ENCODE data around the gene STRIP2. TPM values are rescaled to one million over a fixed set of nuclear protein-coding genes. Genes with fewer than 3 reads are reported as not detected.

Gene STRIP2
- total RNA-seq, 1 experiment from 2014 or later, result 6.5 TPM

DNA sequence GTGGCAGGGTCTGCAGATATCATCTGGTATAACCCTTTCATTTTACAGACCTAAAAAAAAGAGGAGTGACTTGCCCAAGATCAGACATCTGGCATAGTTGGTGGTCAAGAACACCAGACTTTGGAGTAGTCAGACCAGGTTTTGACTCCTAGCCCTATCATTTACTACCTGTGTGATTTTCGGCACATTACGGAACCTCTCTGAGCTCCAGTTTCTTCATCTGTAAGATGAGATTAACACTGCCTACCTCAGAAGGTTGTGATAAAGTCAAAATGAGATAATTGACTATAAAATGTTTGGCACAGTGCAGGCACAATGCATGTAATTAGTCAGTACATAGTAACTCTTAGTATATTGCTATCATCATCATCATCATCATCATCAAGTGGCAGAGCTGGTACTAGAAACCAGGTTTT is 1.2 kb downstream of the STRIP2 start:
- CTCF ChIA-PET, result interaction anchor here (3.0 kb wide), 1 partner anchor 67 kb away, joined by 24 read pairs; no protein-coding TSS in a partner anchor
- TF ChIP-seq, protein P1, sequence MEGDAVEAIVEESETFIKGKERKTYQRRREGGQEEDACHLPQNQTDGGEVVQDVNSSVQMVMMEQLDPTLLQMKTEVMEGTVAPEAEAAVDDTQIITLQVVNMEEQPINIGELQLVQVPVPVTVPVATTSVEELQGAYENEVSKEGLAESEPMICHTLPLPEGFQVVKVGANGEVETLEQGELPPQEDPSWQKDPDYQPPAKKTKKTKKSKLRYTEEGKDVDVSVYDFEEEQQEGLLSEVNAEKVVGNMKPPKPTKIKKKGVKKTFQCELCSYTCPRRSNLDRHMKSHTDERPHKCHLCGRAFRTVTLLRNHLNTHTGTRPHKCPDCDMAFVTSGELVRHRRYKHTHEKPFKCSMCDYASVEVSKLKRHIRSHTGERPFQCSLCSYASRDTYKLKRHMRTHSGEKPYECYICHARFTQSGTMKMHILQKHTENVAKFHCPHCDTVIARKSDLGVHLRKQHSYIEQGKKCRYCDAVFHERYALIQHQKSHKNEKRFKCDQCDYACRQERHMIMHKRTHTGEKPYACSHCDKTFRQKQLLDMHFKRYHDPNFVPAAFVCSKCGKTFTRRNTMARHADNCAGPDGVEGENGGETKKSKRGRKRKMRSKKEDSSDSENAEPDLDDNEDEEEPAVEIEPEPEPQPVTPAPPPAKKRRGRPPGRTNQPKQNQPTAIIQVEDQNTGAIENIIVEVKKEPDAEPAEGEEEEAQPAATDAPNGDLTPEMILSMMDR (IDR thresholded peaks at IDR 0.05; ENCODE audit: insufficient read depth in 1 of 2, low read depth in 1 of 2, low read length in 1 of 2, severe bottlenecking in 1 of 2, unreplicated experiment in 1 of 2), result no peak
- BruUV-seq (replicated peaks), result no TSS peak

DNA sequence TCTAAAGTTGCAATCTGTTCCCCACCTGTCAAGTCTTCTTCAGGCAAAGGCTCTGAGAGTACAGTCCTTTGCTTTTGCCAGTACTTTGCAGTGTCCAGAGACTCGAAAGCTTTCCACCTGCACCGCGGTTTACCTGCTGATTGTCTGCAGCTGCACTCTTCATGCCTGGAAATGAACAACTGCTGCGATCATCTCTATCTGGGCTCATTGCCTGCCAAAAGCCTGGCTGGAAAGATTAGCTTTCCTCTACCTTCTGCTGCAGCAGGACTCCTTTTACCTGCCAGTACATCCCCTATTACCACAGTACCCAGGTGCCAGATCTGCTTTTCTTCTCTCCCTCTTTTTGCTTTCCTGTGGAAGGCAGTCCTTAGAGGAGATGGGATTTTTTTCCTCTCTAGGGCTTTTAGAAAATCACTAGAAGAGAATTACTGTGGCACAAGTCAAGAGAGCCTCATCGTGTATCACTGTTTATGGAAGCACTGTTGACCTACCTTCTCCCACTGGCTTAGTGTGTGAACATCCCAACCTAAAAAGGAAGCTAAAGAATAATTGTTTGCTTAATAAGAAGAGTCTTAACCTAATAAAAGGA is 2.2 kb downstream of the STRIP2 start:
- Mint-ChIP-seq H3K4me1 (ENCODE audit: low read depth, unreplicated experiment) (peaks cover 8% of the 10 kb centered on the region), H3K27me3 (ENCODE audit: insufficient read depth, unreplicated experiment) (peaks cover 7% of the 10 kb centered on the region), H3K9me3 (ENCODE audit: unreplicated experiment) (no peaks in the 10 kb centered on the region), H3K4me3 (ENCODE audit: unreplicated experiment) (peak overlapping the region; percentile 2), H3K36me3 (ENCODE audit: insufficient read depth, unreplicated experiment) (peaks cover 15% of the 10 kb centered on the region), H3K27ac (ENCODE audit: unreplicated experiment) (no peak overlapping the region)
- POLR2A ChIA-PET, result no interaction called here
- Histone ChIP-seq H3K4me1 (no peaks in the 10 kb centered on the region; the same call in 1 of the 2 replicates), H3K9me3 (no peaks in the 10 kb centered on the region), H3K36me3 (ENCODE audit: control insufficient read depth, insufficient read depth, low read length) (no peaks in the 10 kb centered on the region), H3K27me3 (replicated peaks; ENCODE audit: control insufficient read depth, insufficient read depth, low read length) (no peaks in the 10 kb centered on the region), H3K4me3 (ENCODE audit: low read depth, low read length) (no peak overlapping the region)
- intact Hi-C loops (cut with micrococcal nuclease; ENCODE audit: unreplicated experiment), result no loop called here
- BruUV-seq (replicated peaks), result TSS peak; percentile 25
- DNase-seq, result no peak
- TF ChIP-seq, protein P1 (IDR thresholded peaks at IDR 0.05; ENCODE audit: insufficient read depth in 1 of 2, low read depth in 1 of 2, low read length in 1 of 2, severe bottlenecking in 1 of 2, unreplicated experiment in 1 of 2), result no peak
- CTCF ChIA-PET, result no interaction called here

More for the DNA sequence above, 1.2 kb downstream of the STRIP2 start:
- Histone ChIP-seq H3K4me3 (ENCODE audit: low read depth, low read length) (peak overlapping the region; percentile 87), H3K4me1 (no peaks in the 10 kb centered on the region; the same call in 1 of the 2 replicates), H3K9me3 (no peaks in the 10 kb centered on the region), H3K27me3 (replicated peaks; ENCODE audit: control insufficient read depth, insufficient read depth, low read length) (no peaks in the 10 kb centered on the region), H3K36me3 (ENCODE audit: control insufficient read depth, insufficient read depth, low read length) (no peaks in the 10 kb centered on the region)
- Mint-ChIP-seq H3K27ac (ENCODE audit: unreplicated experiment) (no peak overlapping the region), H3K4me3 (ENCODE audit: unreplicated experiment) (peak overlapping the region; percentile 99), H3K27me3 (ENCODE audit: insufficient read depth, unreplicated experiment) (peaks cover 7% of the 10 kb centered on the region), H3K36me3 (ENCODE audit: insufficient read depth, unreplicated experiment) (peaks cover 15% of the 10 kb centered on the region), H3K9me3 (ENCODE audit: unreplicated experiment) (no peaks in the 10 kb centered on the region), H3K4me1 (ENCODE audit: low read depth, unreplicated experiment) (peaks cover 8% of the 10 kb centered on the region)
- POLR2A ChIA-PET, result no interaction called here
- intact Hi-C loops (cut with micrococcal nuclease; ENCODE audit: unreplicated experiment), result loop anchor here (2.0 kb wide), 2 partner anchors 37 to 69 kb away; no protein-coding TSS in a partner anchor
- DNase-seq, result no peak

DNA sequence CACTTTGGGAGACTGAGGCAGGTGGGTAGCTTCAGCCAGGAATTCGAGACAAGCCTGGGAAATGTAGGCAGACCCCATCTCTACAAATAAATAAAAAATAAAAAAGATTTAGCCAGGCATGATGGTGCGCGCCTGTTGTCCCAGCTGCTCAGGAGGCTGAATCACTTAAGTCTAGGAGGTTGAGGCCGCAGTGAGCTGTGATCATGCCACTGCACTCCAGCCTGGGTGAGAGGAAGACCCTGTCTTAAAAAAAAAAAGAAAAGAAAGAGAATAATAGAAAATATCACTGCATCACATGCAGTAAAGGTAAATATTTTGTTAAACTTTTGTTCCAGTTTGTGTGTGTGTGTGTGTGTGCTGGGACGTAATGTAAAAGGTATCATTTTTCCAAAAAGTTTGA is 3.0 kb downstream of the STRIP2 start:
- BruUV-seq (replicated peaks), result no TSS peak
- ChIA-PET POLR2A (no interaction called here), CTCF (no interaction called here)
- Mint-ChIP-seq H3K27ac (ENCODE audit: unreplicated experiment) (no peak overlapping the region), H3K4me1 (ENCODE audit: low read depth, unreplicated experiment) (peaks cover 8% of the 10 kb centered on the region), H3K4me3 (ENCODE audit: unreplicated experiment) (no peak overlapping the region), H3K9me3 (ENCODE audit: unreplicated experiment) (no peaks in the 10 kb centered on the region), H3K27me3 (ENCODE audit: insufficient read depth, unreplicated experiment) (peaks cover 7% of the 10 kb centered on the region), H3K36me3 (ENCODE audit: insufficient read depth, unreplicated experiment) (peaks cover 15% of the 10 kb centered on the region)
- intact Hi-C loops (cut with micrococcal nuclease; ENCODE audit: unreplicated experiment), result no loop called here
- no peaks in the 10 kb centered on the region for H3K36me3 ChIP-seq (ENCODE audit: control insufficient read depth, insufficient read depth, low read length)
- H3K9me3 ChIP-seq, result no peaks in the 10 kb centered on the region
- TF ChIP-seq, protein P1 (IDR thresholded peaks at IDR 0.05; ENCODE audit: insufficient read depth in 1 of 2, low read depth in 1 of 2, low read length in 1 of 2, severe bottlenecking in 1 of 2, unreplicated experiment in 1 of 2), result no peak
- H3K27me3 ChIP-seq (replicated peaks; ENCODE audit: control insufficient read depth, insufficient read depth, low read length), result no peaks in the 10 kb centered on the region
- DNase-seq, result no peak
- no peaks in the 10 kb centered on the region; the same call in 1 of the 2 replicates for H3K4me1 ChIP-seq
- H3K4me3 ChIP-seq (ENCODE audit: low read depth, low read length), result no peak overlapping the region
